ENCODE measurements around the gene POU2F3.

GRCh38 chr11:120342226-120342625, 102.3 kb downstream of the POU2F3 start:
- TF ChIP-seq CTCF (optimal IDR thresholded peaks at IDR 0.05 in 1 of 3, IDR thresholded peaks at IDR 0.05 in 1 of 3, conservative IDR thresholded peaks at IDR 0.05 in 1 of 3; ENCODE audit: extremely low read depth in 1 of 3, insufficient read depth in 2 of 3, low read length in 3 of 3): no peak
- TF ChIP-seq EZH2 (IDR thresholded peaks at IDR 0.05; ENCODE audit: low read length): no peak

Measured in keratinocyte (primary cell).